Natural killer cell (primary cell): ENCODE data around the gene OSBPL10. TPM values are rescaled to one million over a fixed set of nuclear protein-coding genes. Genes with fewer than 3 reads are reported as not detected.

Experiments used
- ATAC-seq, 3 donors: fragments of 150-1000 bp in 2 of 3; fragments of 200-7000 bp in 1 of 3; cut with Tn5 transposase; 1 replicate in 1 of 3; 2 replicates in 2 of 3; pipeline ENCODE4 v1.10.0; 2021; ENCODE audit warnings: mild to moderate bottlenecking in 2 of 3, moderate library complexity in 2 of 3
- DNase-seq, 2 donors: peaks; one replicate each; pipeline versions ENCODE4 v3.0.0 to v3.0.0-alpha.2; 2013 to 2021; ENCODE audit warnings: mixed read lengths in 1 of 2
- H3K27ac ChIP-seq: one replicate; pipeline ENCODE4 v1.5.1; 2013; ENCODE audit warnings: mild to moderate bottlenecking, low read length
- H3K27me3 ChIP-seq: one replicate; pipeline ENCODE4 v1.6.1; 2013; ENCODE audit warnings: low read length; ENCODE audit not compliant: control insufficient read depth, insufficient read depth
- H3K36me3 ChIP-seq: one replicate; pipeline ENCODE4 v1.6.1; 2013; ENCODE audit warnings: low read length; ENCODE audit not compliant: control insufficient read depth, insufficient read depth
- H3K4me1 ChIP-seq: one replicate; pipeline ENCODE4 v1.6.1; 2013; ENCODE audit warnings: low read length; ENCODE audit not compliant: control insufficient read depth, insufficient read depth
- H3K4me3 ChIP-seq: one replicate; pipeline ENCODE4 v1.5.1; 2013; ENCODE audit warnings: low read length
- H3K9me3 ChIP-seq: one replicate; pipeline ENCODE4 v1.6.1; 2013; ENCODE audit warnings: low read length; ENCODE audit not compliant: control insufficient read depth, insufficient read depth
- H3K27ac Mint-ChIP-seq, 2 donors: one replicate each; pipeline ENCODE4 v1.8.0; 2022; ENCODE audit warnings: mild to moderate bottlenecking in 2 of 2, mixed read lengths in 2 of 2, moderate library complexity in 1 of 2
- H3K27me3 Mint-ChIP-seq, 2 donors: one replicate each; pipeline ENCODE4 v1.8.0; 2022; ENCODE audit warnings: low read depth in 2 of 2, mixed read lengths in 2 of 2
- H3K36me3 Mint-ChIP-seq: one replicate; pipeline ENCODE4 v1.8.0; 2022; ENCODE audit warnings: mixed read lengths
- H3K4me1 Mint-ChIP-seq, 2 donors: one replicate each; pipeline ENCODE4 v1.8.0; 2022; ENCODE audit warnings: mixed read lengths in 2 of 2
- H3K4me3 Mint-ChIP-seq: one replicate; pipeline ENCODE4 v1.8.0; 2022; ENCODE audit warnings: mild to moderate bottlenecking, moderate library complexity, mixed read lengths
- H3K9me3 Mint-ChIP-seq, 2 donors: one replicate each; pipeline ENCODE4 v1.8.0; 2022; ENCODE audit warnings: mixed read lengths in 2 of 2
- CTCF ChIP-seq: fragments of 200-600 bp; IDR thresholded peaks from one replicate; pipeline ENCODE4 v1.8.0; 2022; ENCODE audit warnings: antibody characterized with exemption
- WGBS: methylation state at CpG from one replicate; pipeline ENCODE4 v1.1.7; 2013; ENCODE audit warnings: missing lambda C conversion rate; ENCODE audit not compliant: insufficient coverage; 5-methylcytosine and 5-hydroxymethylcytosine counted together
- intact Hi-C: fragments of 100-400 bp; cut with micrococcal nuclease; formaldehyde crosslinking; loops from one replicate; pipeline ENCODE4 v1.14.2; 2022
- total RNA-seq, 4 donors: library from RNA; stranded (reverse); fragments of 120-200 nt in 1 of 4; gene quantifications; one replicate each; pipeline versions ENCODE4 v1.2.3 to v1.2.4, GENCODE V29; 2013 to 2022

Gene OSBPL10
- total RNA-seq, 3 donors from 2014 or later (not counting 1 experiment from before 2014, with no cell fraction given): 1.00 to 3.6 (median 1.6) TPM

GRCh38 chr3:31615071-31615875, 365.8 kb downstream of the OSBPL10 start:
- intact Hi-C loops: no loop called here
- Histone ChIP-seq H3K4me1 (no peaks in the 10 kb centered on the region), H3K27ac (no peak overlapping the region), H3K36me3 (peaks cover 15% of the 10 kb centered on the region), H3K27me3 (no peaks in the 10 kb centered on the region), H3K4me3 (no peak overlapping the region), H3K9me3 (no peaks in the 10 kb centered on the region)
- H3K4me3 Mint-ChIP-seq: no peak overlapping the region
- H3K36me3 Mint-ChIP-seq: peaks cover 6% of the 10 kb centered on the region
- no peak for DNase-seq
- H3K27me3 Mint-ChIP-seq: no peaks in the 10 kb centered on the region
- no peak overlapping the region for H3K27ac Mint-ChIP-seq
- H3K9me3 Mint-ChIP-seq: no peaks in the 10 kb centered on the region
- WGBS: no CpG with 5 or more reads among the region's 4 CpGs
- peaks cover 34 to 48% of the 10 kb centered on the region in 2 donors for H3K4me1 Mint-ChIP-seq
- no peak for TF ChIP-seq CTCF
- no peak for ATAC-seq

GRCh38 chr3:31614162-31614921, 366.7 kb downstream of the OSBPL10 start:
- intact Hi-C loops: no loop called here
- Mint-ChIP-seq H3K9me3 (no peaks in the 10 kb centered on the region), H3K27ac (peak overlapping the region in 1 of 2 donors; percentile 65), H3K36me3 (peaks cover 5% of the 10 kb centered on the region), H3K4me1 (peaks cover 33 to 52% of the 10 kb centered on the region in 2 donors), H3K27me3 (no peaks in the 10 kb centered on the region), H3K4me3 (no peak overlapping the region)
- Histone ChIP-seq H3K4me3 (no peak overlapping the region), H3K9me3 (no peaks in the 10 kb centered on the region), H3K36me3 (peaks cover 7% of the 10 kb centered on the region), H3K4me1 (no peaks in the 10 kb centered on the region), H3K27ac (no peak overlapping the region), H3K27me3 (no peaks in the 10 kb centered on the region)
- WGBS: 75% methylated on average over 2 of the region's 5 CpGs
- no peak for DNase-seq
- no peak for ATAC-seq
- TF ChIP-seq CTCF: no peak

GRCh38 chr3:31613654-31614053, 367.4 kb downstream of the OSBPL10 start:
- H3K9me3 ChIP-seq: no peaks in the 10 kb centered on the region
- H3K27ac ChIP-seq: no peak overlapping the region
- H3K36me3 ChIP-seq: peaks cover 3% of the 10 kb centered on the region
- Mint-ChIP-seq H3K27me3 (no peaks in the 10 kb centered on the region), H3K4me1 (peaks cover 38 to 57% of the 10 kb centered on the region in 2 donors), H3K27ac (peak overlapping the region; percentile 3 to 65), H3K36me3 (peaks cover 5% of the 10 kb centered on the region), H3K4me3 (no peak overlapping the region), H3K9me3 (no peaks in the 10 kb centered on the region)
- 97% methylated on average over 4 of the region's 4 CpGs for WGBS
- no peak overlapping the region for H3K4me3 ChIP-seq
- no peaks in the 10 kb centered on the region for H3K4me1 ChIP-seq
- no peaks in the 10 kb centered on the region for H3K27me3 ChIP-seq
- DNase-seq (no peak), ATAC-seq (no peak)
- TF ChIP-seq CTCF: no peak
- intact Hi-C loops: no loop called here
